Hippocampal formation (tissue), 2 donors: ENCODE data around the gene VAMP1.
"Not testable (repeated sequence)": the region's sequence is repeated elsewhere in the genome, so short reads cannot be mapped to it uniquely, and the experiment has no call there.

Experiments
- DNase-seq, 2 donors: peaks; one replicate each; lab custom pipeline; 2025; lab: John Stamatoyannopoulos, UW

The VAMP1 gene

DNA sequence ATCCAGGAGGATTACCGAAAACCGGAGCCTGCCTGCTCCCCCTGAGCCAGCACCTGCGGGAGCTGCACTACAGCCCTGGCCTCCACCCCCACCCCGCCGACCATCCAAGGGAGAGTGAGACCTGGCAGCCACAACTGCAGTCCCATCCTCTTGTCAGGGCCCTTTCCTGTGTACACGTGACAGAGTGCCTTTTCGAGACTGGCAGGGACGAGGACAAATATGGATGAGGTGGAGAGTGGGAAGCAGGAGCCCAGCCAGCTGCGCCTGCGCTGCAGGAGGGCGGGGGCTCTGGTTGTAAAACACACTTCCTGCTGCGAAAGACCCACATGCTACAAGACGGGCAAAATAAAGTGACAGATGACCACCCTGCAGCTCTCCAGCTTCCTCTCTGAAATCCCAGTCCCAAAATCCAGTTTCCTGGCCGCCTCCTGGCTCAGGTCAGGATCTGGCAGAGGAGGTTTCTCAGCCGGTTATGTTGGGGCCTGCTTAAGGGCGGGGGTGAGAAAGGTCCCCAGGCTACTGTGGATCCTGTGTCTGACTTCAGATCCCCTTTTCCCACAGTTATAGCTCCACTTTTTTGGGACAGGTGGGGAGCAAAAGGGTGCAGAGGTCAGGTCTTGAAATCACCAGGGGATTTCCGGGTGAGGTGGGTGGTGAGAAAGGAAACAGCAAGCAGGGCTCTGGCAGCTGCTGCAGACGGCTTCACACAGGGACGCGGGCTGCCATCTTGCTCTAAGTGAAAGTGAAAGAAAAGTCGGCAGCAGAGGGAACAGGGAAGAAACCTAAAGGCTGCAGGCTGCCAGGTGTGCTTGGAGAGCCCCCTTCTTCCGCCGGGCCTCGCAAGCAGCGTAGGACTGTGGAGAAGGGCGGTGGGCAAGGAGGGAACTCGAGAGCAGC is 18.9 kb downstream of the VAMP1 start, which contains the start of gene TAPBPL:
TAPBPL (plus strand) TSS at position 695 of the 897 bp plus-strand sequence. CDS start 207 bp downstream, outside the sequence.
- DNase-seq: peak; percentile 85 to 87

DNA sequence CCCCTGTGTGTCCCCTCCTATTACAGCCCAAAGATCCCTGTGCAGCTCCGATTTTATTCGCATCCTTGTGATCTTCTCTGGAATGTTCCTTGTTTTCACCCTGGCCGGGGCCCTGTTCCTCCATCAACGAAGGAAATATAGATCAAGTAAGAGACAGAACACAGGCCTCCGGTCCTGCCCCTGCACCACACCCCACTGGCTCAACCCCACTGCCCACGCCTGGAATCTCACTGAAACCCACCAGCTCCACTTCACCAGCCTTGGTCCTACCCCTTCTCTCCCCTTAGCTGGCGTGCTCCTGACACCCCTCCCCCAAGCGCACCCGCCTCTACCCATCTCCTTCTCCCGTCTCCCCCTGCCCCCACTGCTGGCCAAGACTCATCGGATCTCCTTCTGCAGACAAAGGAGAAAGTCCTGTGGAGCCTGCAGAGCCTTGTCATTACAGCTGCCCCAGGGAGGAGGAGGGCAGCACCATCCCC is 19.6 kb downstream of the VAMP1 start:
- no peak for DNase-seq

DNA sequence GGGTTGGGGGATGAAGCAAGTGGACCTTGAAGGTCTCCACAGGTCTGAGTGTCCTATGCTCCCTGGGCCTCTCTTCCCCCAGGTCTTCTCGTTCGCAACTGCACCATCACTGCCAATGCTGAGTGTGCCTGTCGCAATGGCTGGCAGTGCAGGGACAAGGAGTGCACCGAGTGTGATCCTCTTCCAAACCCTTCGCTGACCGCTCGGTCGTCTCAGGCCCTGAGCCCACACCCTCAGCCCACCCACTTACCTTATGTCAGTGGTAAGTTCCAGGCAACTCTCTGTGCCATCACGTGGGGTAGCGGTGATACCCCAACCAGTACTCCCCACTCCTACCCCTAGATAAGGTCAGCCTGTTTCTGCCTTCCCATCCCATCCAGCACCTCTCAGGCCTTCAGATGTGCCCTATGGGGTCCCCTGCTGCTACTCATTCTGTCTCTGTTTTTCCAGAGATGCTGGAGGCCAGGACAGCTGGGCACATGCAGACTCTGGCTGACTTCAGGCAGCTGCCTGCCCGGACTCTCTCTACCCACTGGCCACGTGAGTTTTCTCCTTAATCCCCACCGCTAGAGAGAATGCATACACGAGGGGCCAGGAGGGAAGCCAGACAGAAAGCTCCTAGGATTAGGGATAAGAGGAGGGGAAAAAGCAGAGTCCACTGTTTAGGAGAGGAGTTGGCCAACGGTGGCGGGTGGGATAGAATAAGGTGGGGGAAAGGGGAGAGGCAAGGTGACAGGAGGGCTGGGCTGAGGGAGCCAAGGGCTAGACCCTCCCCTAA is 20.2 kb downstream of the VAMP1 start:
- no peak for DNase-seq

- no peak for DNase-seq
Measured at GRCh38 chr12:6444704-6445688, 25.5 kb downstream of the VAMP1 start, which contains the start of gene CD27. Gene CD27 (plus strand): TSS chr12:6444955. CDS start chr12:6445096, 141 bp downstream.

DNA sequence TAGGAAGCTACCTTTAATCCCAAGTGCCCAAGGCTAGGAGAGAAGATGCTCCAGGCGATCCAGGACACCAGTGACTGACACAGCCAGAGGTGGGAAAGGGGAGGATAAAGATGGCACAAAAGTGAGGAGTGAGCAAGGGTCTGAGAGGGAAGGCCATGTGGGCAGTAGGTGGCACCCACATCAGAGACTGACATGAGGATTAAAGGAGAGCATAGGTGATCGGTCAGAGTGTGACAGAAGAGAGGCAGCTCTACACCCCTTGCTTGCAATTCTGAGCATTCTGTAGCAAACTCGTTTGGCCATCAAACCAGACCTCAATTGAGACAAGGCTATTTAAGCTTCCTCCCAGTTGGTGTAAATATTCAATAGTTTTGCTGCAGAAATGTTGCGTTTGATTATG is 26.4 kb downstream of the VAMP1 start:
- DNase-seq: no peak

- DNase-seq: no peak
Measured at GRCh38 chr12:6443361-6443983, 27.0 kb downstream of the VAMP1 start.

DNA sequence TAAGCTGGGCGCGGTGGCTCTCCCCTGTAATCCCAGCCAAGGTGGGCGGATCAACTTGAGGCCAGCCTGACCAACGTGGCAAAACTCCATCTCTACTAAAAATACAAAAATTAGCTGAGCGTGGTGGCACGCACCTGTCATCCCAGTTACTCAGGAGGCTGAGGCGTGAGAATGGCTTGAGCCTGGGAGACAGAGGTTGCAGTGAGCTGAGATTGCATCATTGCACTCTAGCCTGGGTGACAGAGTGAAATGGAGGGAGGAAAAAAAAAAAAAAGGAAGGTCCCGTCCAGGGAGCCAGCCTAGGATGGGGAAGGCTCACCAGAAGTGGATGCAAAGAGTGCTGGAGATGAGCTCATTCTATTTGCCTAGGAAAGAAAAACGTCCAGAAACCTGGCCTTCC is 27.6 kb downstream of the VAMP1 start:
- no peak for DNase-seq

- no peak for DNase-seq
Measured at GRCh38 chr12:6440391-6440790, 30.1 kb downstream of the VAMP1 start.

DNA sequence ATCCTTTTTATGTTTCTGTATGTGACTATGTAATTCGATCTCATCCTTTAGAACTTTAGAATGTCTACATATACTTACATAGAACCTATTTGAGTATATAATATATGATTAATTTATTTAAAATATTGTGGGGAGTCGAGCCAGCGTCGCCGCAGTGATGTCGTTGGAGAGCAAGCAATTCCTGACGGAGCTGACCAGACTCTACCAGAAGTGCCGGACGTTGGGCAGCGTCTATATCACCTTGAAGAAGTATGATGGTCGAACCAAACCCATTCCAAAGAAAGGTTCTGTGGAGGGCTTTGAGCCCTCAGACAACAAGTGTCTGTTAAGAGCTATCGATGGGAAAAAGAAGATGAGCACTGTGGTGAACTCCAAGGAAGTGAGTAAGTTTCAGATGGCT is 32.1 kb downstream of the VAMP1 start:
- DNase-seq: no peak

DNA sequence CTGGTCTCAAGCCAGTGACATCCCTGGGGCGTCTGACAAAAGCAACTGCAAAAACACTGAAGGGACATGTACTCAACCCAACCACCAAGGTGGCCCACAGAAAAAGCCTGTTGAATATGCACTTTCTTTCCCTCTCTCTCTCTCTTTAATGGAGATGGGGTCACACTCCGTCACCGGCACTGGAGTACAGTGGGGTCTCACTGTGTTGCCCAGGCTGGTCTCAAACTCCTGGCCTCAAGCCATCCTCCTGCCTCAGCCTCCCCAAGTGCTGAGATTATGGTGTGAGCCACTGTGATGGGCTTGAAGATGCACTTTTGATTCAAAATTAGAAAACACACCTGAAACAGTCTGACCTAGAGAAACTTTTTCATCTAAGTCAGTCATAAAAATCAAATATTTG is 32.9 kb downstream of the VAMP1 start:
- DNase-seq: no peak

DNA sequence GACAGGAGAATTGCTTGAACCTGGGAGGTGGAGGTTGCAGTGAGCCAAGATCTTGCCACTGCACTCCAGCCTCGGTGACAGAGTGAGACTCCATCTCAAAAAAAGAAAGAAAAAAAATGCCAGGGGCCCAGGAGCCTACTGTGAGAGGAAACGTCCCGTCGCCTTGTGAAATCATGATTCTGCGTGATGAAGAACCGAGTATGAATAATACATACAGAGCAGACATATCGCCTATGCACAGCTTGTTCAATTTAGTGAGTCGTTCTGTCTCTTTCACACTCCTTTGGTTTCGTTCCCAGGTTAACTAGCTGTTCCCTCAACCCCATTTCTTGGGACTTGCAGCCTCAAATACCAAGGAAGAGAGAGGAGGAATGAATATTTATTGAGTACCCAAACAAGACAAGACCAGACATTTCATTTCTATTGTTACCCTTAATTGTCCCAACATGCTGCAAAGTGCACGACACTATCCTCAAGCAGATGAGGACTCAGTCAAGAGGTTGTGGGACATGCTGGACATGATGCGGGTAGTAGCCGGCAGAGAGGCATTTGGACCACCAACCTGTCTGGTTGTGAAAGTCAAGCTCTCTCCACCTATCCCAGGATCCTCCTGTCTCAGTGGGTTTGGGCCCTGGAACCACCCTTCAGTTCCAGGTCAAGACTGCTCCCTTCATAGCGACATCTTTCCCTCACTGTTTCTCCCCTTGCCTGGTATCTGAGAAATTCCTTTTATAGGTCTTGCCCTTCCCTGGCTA is 34.3 kb downstream of the VAMP1 start:
- no peak for DNase-seq

DNA sequence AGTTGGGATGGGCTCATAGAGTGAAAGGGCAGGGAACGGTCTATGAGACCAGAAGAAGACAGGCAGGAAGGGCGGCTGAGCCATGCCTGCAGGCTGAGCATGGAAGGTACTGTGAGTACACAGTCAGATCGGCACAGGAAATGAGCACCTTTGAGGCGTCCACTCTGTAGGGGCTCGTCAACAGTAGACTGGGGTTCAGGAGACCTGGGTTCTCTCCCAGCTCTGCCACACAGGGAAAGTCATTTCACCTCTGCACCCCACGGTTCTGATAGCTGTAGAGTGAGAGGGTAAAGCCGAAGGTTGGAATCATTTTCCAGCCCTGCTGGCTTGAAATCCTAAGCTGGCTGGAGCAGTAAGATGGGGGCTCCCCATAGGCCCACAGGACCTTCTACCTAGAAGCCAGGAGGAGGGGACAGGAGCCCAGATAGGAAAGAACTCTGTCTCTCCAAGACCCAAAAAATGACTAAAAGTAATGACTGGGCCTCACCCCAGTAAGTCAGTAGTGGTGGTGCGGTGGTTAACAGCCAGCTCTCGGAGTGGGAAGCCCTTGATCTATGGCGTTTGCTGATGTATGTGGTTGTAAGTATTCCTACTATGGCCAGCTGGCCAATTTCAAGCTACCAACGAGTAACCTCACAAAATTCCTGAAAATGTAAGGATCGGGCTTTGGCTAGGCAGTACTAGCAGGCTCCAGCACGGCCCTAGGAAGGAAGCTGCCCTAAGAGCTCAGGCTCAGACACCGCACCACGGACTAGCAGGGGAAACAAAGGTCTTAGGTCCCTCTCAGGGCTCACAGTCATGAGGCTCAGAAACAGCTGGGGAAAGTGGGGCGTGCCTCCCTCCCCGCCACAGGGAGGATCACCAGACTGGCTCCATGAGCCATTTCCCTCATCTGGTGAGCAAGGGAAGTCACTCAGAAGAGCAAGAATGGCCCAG is 36.0 kb downstream of the VAMP1 start:
- no peak for DNase-seq

- no peak for DNase-seq
Measured at GRCh38 chr12:6432991-6433390, 37.5 kb downstream of the VAMP1 start.

GRCh38 chr12:6430124-6430989 is 40.1 kb downstream of the VAMP1 start:
- DNase-seq: peak; percentile 4 to 40

DNA sequence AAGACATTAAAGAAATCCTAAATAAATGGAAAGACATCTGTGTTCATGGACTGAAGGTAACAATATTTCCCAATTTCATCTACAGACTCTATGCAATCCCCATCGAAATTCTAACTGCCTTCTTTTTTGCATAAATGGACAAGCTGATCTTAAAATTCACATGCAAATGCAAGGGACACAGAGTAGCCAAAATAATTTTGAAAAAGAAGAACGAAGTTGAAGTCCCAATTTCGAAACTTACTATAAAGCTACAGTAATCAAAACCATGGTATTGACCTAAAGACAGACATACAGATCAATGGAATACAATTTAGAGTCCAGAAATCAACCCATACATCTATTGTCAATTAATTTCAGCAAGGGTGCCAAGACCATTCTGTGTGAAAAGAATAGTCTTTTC is 42.2 kb downstream of the VAMP1 start:
- DNase-seq: no peak

DNA sequence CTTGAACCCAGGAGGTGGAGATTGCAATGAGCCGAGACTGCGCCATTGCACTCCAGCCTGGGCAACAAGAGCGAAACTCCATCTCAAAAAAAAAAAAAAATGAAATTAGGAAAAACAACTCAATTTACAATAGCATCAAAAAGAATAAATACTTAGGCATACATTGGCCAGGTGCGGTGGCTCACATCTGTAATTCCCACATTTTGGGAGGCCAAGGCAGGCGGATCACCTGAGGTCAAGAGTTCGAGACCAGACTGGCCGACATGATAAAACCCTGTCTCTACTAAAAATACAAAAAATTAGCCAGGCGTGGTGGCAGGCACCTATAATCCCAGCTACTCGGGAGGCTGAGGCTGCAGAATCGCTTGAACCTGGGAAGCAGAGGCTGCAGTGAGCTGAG is 42.7 kb downstream of the VAMP1 start:
- not testable (repeated sequence) for DNase-seq

DNA sequence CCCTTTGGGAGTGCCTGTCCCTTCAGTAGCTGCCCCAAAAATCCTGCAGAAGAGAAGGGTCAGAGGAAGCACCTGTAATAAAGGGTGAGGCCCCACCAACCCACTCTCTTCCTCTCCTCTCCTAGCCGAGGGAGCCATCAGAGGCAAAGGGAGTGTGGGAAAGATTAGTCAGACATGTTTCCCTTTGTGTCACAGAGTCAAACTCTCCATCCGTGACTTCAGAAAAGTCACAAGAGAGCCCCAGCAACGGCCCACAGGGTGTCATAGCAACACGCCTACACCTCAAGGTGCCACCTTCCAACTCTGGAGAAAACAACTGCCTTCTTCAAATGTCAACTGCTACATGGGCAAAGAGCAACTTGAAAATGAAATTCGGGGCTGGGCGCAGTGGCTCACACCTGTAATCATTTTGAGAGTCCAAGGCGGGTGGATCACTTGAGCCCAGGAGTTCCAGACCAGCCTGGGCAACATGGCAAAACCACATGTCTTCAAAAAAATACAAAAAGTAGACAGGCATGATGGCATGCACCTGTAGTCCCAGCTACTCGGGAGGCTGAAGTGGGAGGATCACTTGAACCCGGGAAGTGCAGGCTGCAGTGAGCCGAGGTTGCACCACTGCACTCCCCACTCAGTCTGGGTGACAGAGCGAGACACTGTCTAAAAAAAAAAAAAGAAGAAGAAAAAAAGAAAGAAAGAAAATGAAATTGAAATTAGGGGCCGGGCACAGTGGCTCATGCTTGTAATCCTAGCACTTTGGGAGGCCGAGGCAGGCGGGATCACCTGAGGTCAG is 43.4 kb downstream of the VAMP1 start:
- DNase-seq: no peak
